HEK293 (cell line): ENCODE data around the gene PPARGC1A.
A peak's percentile ranks its signal among the peaks of the same experiment; 100 is the strongest.

ENCODE experiments used
- CTCF ChIA-PET: fragments of 350-600 bp; formaldehyde crosslinking; extraction: SDS; loops from one replicate; lab custom pipeline; 2021; ENCODE audit warnings: antibody characterized with exemption; lab: Yijun Ruan, JAX
- POLR2A ChIA-PET: fragments of 300-600 bp; formaldehyde crosslinking; extraction: SDS; loops from one replicate; lab custom pipeline; 2020; ENCODE audit warnings: antibody characterized with exemption, inconsistent platforms; lab: Yijun Ruan, JAX
- H3K27ac ChIP-seq: fragments of 200-500 bp; sonication (Bioruptor generic); 2 replicates; pipeline ENCODE4 v1.5.1; 2014; ENCODE audit warnings: low read depth, low read length, control low read depth, inconsistent platforms; ENCODE audit errors: extremely low read depth
- H3K36me3 ChIP-seq, 2 experiments: fragments of 200-500 bp in 1 of 2; sonication (Bioruptor generic) in 1 of 2; 1 replicate in 1 of 2; 2 replicates in 1 of 2; pipeline ENCODE4 v1.5.1; 2014 to 2017; ENCODE audit warnings: inconsistent platforms in 2 of 2, low read length in 2 of 2; ENCODE audit not compliant: control insufficient read depth in 2 of 2, insufficient read depth in 1 of 2
- H3K4me1 ChIP-seq: fragments of 200-500 bp; sonication (Bioruptor generic); 2 replicates; pipeline ENCODE4 v1.5.1; 2014; ENCODE audit warnings: mild to moderate bottlenecking, low read length, inconsistent platforms; ENCODE audit not compliant: control insufficient read depth, insufficient read depth
- H3K4me3 ChIP-seq: 2 replicates; pipeline ENCODE4 v1.5.1; 2011; ENCODE audit warnings: low read depth, mild to moderate bottlenecking, control low read depth, low read length, moderate library complexity
- H3K9me3 ChIP-seq: fragments of 200-500 bp; sonication (Bioruptor generic); 2 replicates; pipeline ENCODE4 v1.5.1; 2014; ENCODE audit warnings: low read depth, low read length, inconsistent platforms; ENCODE audit not compliant: control insufficient read depth, insufficient read depth
- BCL11B ChIP-seq: fragments of 450-650 bp; formaldehyde crosslinking; IDR thresholded peaks from 2 replicates; pipeline ENCODE4 v1.5.1; 2016; ENCODE audit warnings: low read depth, missing biosample characterization, missing genetic modification characterization
- HOXA7 ChIP-seq: sonication (generic); formaldehyde crosslinking; IDR thresholded peaks from 2 replicates; pipeline ENCODE4 v1.8.1; 2022; ENCODE audit warnings: missing genetic modification reagents, borderline replicate concordance
- MYNN ChIP-seq: fragments of 450-650 bp; formaldehyde crosslinking; IDR thresholded peaks from 2 replicates; pipeline ENCODE4 v1.5.1; 2016; ENCODE audit warnings: missing biosample characterization, missing genetic modification characterization, borderline replicate concordance
- SP7 ChIP-seq: fragments of 450-650 bp; formaldehyde crosslinking; IDR thresholded peaks from 2 replicates; pipeline ENCODE4 v1.5.1; 2016; ENCODE audit warnings: missing biosample characterization, missing genetic modification characterization
- ZBTB20 ChIP-seq: fragments of 450-650 bp; formaldehyde crosslinking; IDR thresholded peaks from 2 replicates; pipeline ENCODE4 v1.5.1; 2016; ENCODE audit warnings: missing biosample characterization, missing genetic modification characterization
- ZBTB48 ChIP-seq: fragments of 450-650 bp; formaldehyde crosslinking; IDR thresholded peaks from 2 replicates; pipeline ENCODE4 v1.5.1; 2016; ENCODE audit warnings: missing biosample characterization, missing genetic modification characterization
- ZFP69B ChIP-seq: fragments of 450-650 bp; formaldehyde crosslinking; IDR thresholded peaks from 2 replicates; pipeline ENCODE4 v1.5.1; 2016; ENCODE audit warnings: missing biosample characterization, missing genetic modification characterization
- ZNF140 ChIP-seq: fragments of 450-650 bp; formaldehyde crosslinking; IDR thresholded peaks from 2 replicates; pipeline ENCODE4 v1.5.1; 2016; ENCODE audit warnings: missing biosample characterization, missing genetic modification characterization
- ZNF155 ChIP-seq: fragments of 450-650 bp; formaldehyde crosslinking; IDR thresholded peaks from 2 replicates; pipeline ENCODE4 v1.5.1; 2016; ENCODE audit warnings: missing biosample characterization, missing genetic modification characterization
- ZNF157 ChIP-seq: fragments of 450-650 bp; formaldehyde crosslinking; IDR thresholded peaks from 2 replicates; pipeline ENCODE4 v1.5.1; 2016; ENCODE audit warnings: missing biosample characterization, missing genetic modification characterization
- ZNF184 ChIP-seq: fragments of 450-650 bp; IDR thresholded peaks from 2 replicates; pipeline ENCODE4 v1.5.1; 2018; ENCODE audit warnings: missing biosample characterization, mild to moderate bottlenecking, missing genetic modification characterization
- ZNF211 ChIP-seq: fragments of 450-650 bp; formaldehyde crosslinking; IDR thresholded peaks from 2 replicates; pipeline ENCODE4 v1.5.1; 2016; ENCODE audit warnings: low read depth, missing biosample characterization, missing genetic modification characterization
- ZNF221 ChIP-seq: fragments of 450-650 bp; formaldehyde crosslinking; IDR thresholded peaks from 2 replicates; pipeline ENCODE4 v1.5.1; 2017; ENCODE audit warnings: missing biosample characterization, missing genetic modification characterization, borderline replicate concordance
- ZNF248 ChIP-seq: fragments of 450-650 bp; formaldehyde crosslinking; IDR thresholded peaks from 2 replicates; pipeline ENCODE4 v1.5.1; 2017; ENCODE audit warnings: missing biosample characterization, missing genetic modification characterization
- ZNF354C ChIP-seq: fragments of 450-650 bp; formaldehyde crosslinking; IDR thresholded peaks from 2 replicates; pipeline ENCODE4 v1.5.1; 2016; ENCODE audit warnings: missing biosample characterization, missing genetic modification characterization, low read depth, borderline replicate concordance
- ZNF366 ChIP-seq: fragments of 450-650 bp; formaldehyde crosslinking; conservative IDR thresholded peaks from 2 replicates; pipeline ENCODE4 v1.5.1; 2016; ENCODE audit warnings: missing biosample characterization, missing genetic modification characterization
- ZNF391 ChIP-seq: fragments of 450-650 bp; formaldehyde crosslinking; IDR thresholded peaks from 2 replicates; pipeline ENCODE4 v1.5.1; 2016; ENCODE audit warnings: low read depth, missing biosample characterization, missing genetic modification characterization, borderline replicate concordance
- ZNF501 ChIP-seq: fragments of 450-650 bp; formaldehyde crosslinking; IDR thresholded peaks from 2 replicates; pipeline ENCODE4 v1.5.1; 2016; ENCODE audit warnings: missing biosample characterization, missing genetic modification characterization
- ZNF514 ChIP-seq: fragments of 450-650 bp; formaldehyde crosslinking; IDR thresholded peaks from 2 replicates; pipeline ENCODE4 v1.5.1; 2016; ENCODE audit warnings: missing biosample characterization, missing genetic modification characterization
- ZNF580 ChIP-seq: fragments of 450-650 bp; formaldehyde crosslinking; IDR thresholded peaks from 2 replicates; pipeline ENCODE4 v1.5.1; 2016; ENCODE audit warnings: missing biosample characterization, missing genetic modification characterization
- ZNF585B ChIP-seq: fragments of 450-650 bp; formaldehyde crosslinking; IDR thresholded peaks from 2 replicates; pipeline ENCODE4 v1.5.1; 2016; ENCODE audit warnings: missing biosample characterization, missing genetic modification characterization
- ZNF626 ChIP-seq: fragments of 450-650 bp; sonication (Bioruptor Pico); formaldehyde crosslinking; IDR thresholded peaks from 2 replicates; pipeline ENCODE4 v1.5.1; 2018; ENCODE audit warnings: missing biosample characterization, missing genetic modification characterization, inconsistent platforms
- ZNF629 ChIP-seq: fragments of 450-650 bp; formaldehyde crosslinking; IDR thresholded peaks from 2 replicates; pipeline ENCODE4 v1.5.1; 2017; ENCODE audit warnings: missing biosample characterization, missing genetic modification characterization
- ZNF658 ChIP-seq: fragments of 450-650 bp; formaldehyde crosslinking; IDR thresholded peaks from 2 replicates; pipeline ENCODE4; 2016; ENCODE audit warnings: missing biosample characterization, missing genetic modification characterization
- ZNF777 ChIP-seq: fragments of 450-650 bp; formaldehyde crosslinking; IDR thresholded peaks from 2 replicates; pipeline ENCODE4 v1.5.1; 2017; ENCODE audit warnings: missing biosample characterization, missing genetic modification characterization, borderline replicate concordance
- TF ChIP-seq, protein P1 (sequence below): fragments of 450-650 bp; formaldehyde crosslinking; IDR thresholded peaks from 2 replicates; pipeline ENCODE4 v1.5.1; 2016; ENCODE audit warnings: missing biosample characterization, missing genetic modification characterization
- TF ChIP-seq, protein P2 (sequence below): fragments of 450-650 bp; formaldehyde crosslinking; conservative IDR thresholded peaks from 2 replicates; pipeline ENCODE4 v1.5.1; 2016; ENCODE audit warnings: low read depth, missing biosample characterization, missing genetic modification characterization

The PPARGC1A gene

GRCh38 chr4:23789762-23790161 is 100.1 kb downstream of the PPARGC1A start (continued):
- TF ChIP-seq HOXA7 (CRISPR knock-in tag) = no peak

DNA sequence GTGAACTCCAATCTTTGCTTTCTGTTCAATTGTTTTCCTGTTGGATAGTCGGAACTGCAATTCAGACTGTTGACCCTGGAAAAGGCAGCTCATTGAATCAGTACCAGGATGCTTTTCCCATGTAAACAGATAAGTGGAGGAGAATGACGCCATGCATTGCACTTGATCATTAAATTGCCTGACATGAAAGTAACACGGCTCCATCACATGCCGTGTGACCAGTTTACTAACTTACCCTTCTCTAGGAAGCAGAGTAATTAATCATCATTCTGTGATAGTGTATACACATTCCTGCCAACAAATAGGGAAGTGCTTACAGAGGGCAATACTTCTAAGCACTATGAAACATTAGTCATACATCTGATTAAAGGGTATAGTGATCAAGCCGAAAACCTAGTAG is 101.4 kb downstream of the PPARGC1A start:
- Histone ChIP-seq H3K4me3 (no peak overlapping the region), H3K36me3 (no peaks in the 10 kb centered on the region), H3K9me3 (no peaks in the 10 kb centered on the region), H3K4me1 (no peaks in the 10 kb centered on the region), H3K27ac (no peak overlapping the region)
- ChIA-PET CTCF (no interaction called here), POLR2A (no interaction called here)
- TF ChIP-seq ZNF580 (no peak), ZNF248 (tag by site-specific recombination) (no peak), ZNF366 (tag by site-specific recombination) (0 out of 2 replicates have a peak, but pooled peaks have one; percentile 18), ZNF211 (tag by site-specific recombination) (no peak), ZNF140 (no peak), ZNF777 (tag by site-specific recombination) (no peak), ZNF501 (tag by site-specific recombination) (no peak), ZNF626 (tag by site-specific recombination) (no peak), ZBTB20 (tag by site-specific recombination) (peak; percentile 85), ZNF354C (tag by site-specific recombination) (no peak), ZFP69B (tag by site-specific recombination) (no peak), BCL11B (no peak), MYNN (tag by site-specific recombination) (no peak), ZNF221 (no peak), ZNF629 (peak; percentile 81), SP7 (peak; percentile 82), ZNF585B (tag by site-specific recombination) (no peak), ZNF514 (tag by site-specific recombination) (no peak), ZNF157 (tag by site-specific recombination) (no peak), ZNF658 (tag by site-specific recombination) (no peak), ZNF391 (tag by site-specific recombination) (no peak), ZNF155 (tag by site-specific recombination) (no peak), ZBTB48 (tag by site-specific recombination) (no peak), ZNF184 (tag by site-specific recombination) (no peak)
- TF ChIP-seq, protein P1, sequence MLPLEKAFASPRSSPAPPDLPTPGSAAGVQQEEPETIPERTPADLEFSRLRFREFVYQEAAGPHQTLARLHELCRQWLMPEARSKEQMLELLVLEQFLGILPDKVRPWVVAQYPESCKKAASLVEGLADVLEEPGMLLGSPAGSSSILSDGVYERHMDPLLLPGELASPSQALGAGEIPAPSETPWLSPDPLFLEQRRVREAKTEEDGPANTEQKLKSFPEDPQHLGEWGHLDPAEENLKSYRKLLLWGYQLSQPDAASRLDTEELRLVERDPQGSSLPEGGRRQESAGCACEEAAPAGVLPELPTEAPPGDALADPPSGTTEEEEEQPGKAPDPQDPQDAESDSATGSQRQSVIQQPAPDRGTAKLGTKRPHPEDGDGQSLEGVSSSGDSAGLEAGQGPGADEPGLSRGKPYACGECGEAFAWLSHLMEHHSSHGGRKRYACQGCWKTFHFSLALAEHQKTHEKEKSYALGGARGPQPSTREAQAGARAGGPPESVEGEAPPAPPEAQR (tag by site-specific recombination) = no peak
- TF ChIP-seq, protein P2, sequence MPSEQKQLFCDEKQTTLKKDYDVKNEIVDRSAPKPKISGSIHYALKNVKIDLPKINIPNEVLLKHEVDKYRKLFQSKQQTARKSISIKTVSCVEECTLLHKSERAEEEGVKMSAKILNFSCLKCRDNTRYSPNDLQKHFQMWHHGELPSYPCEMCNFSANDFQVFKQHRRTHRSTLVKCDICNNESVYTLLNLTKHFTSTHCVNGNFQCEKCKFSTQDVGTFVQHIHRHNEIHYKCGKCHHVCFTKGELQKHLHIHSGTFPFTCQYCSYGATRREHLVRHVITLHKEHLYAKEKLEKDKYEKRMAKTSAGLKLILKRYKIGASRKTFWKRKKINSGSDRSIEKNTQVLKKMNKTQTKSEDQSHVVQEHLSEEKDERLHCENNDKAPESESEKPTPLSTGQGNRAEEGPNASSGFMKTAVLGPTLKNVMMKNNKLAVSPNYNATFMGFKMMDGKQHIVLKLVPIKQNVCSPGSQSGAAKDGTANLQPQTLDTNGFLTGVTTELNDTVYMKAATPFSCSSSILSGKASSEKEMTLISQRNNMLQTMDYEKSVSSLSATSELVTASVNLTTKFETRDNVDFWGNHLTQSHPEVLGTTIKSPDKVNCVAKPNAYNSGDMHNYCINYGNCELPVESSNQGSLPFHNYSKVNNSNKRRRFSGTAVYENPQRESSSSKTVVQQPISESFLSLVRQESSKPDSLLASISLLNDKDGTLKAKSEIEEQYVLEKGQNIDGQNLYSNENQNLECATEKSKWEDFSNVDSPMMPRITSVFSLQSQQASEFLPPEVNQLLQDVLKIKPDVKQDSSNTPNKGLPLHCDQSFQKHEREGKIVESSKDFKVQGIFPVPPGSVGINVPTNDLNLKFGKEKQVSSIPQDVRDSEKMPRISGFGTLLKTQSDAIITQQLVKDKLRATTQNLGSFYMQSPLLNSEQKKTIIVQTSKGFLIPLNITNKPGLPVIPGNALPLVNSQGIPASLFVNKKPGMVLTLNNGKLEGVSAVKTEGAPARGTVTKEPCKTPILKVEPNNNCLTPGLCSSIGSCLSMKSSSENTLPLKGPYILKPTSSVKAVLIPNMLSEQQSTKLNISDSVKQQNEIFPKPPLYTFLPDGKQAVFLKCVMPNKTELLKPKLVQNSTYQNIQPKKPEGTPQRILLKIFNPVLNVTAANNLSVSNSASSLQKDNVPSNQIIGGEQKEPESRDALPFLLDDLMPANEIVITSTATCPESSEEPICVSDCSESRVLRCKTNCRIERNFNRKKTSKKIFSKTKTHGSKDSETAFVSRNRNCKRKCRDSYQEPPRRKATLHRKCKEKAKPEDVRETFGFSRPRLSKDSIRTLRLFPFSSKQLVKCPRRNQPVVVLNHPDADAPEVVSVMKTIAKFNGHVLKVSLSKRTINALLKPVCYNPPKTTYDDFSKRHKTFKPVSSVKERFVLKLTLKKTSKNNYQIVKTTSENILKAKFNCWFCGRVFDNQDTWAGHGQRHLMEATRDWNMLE (tag by site-specific recombination) = no peak
